NB4 (cell line): ENCODE results near the gene NTN1.

Source experiments
- POLR2A ChIP-seq: IDR thresholded peaks from 2 replicates; pipeline ENCODE4 v1.6.1; 2011; ENCODE audit warnings: mild to moderate bottlenecking; ENCODE audit not compliant: insufficient read length; ENCODE audit errors: extremely low read depth
- TF ChIP-seq, protein P1 (sequence below): IDR thresholded peaks from one replicate; pipeline ENCODE4 v1.5.1; 2012; ENCODE audit warnings: low read depth, low read length

DNA sequence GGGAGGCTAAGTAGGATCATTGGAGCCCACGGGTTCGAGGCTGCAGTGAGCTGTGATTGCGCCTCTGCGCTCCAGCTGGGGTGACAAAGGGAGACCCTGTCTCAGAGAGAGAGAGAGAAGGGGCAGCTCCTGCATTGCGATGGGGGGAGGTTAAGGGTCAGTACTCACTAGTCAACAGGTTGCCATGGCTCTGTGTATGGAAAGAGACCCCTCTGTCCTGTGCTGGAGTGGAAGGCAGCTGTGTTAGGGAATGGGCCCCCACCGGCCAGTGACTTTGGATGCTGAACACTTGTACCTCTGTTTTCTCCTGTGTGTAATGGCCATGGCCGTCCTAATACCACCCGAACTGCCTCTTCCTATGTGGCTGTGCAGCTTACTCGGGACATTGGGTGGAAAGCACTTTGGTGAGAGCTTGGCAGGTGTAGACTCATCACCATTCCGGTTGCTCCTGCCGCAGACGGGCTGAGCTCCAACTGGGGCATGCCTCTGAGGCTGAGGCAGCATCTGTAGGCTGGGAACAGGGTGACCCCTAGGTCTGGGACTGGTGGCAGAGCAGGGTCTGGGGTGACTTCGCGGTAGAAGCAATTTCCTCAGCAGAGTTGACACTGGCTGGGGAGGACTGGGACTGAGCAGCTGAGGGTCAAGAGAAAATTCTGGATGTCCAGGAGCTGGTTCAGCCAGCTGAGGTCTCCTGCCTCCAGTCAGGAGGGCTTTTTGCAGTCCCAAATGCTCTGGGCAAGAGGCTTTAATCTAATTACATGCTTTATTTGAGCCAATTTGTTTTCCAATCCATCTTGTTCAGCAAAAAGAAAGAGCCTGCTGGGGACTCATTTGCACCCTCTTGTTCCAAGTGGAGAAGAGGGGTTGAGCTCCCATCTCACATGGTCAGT lies 184.5 kb downstream of the NTN1 start:
- TF ChIP-seq, protein P1, sequence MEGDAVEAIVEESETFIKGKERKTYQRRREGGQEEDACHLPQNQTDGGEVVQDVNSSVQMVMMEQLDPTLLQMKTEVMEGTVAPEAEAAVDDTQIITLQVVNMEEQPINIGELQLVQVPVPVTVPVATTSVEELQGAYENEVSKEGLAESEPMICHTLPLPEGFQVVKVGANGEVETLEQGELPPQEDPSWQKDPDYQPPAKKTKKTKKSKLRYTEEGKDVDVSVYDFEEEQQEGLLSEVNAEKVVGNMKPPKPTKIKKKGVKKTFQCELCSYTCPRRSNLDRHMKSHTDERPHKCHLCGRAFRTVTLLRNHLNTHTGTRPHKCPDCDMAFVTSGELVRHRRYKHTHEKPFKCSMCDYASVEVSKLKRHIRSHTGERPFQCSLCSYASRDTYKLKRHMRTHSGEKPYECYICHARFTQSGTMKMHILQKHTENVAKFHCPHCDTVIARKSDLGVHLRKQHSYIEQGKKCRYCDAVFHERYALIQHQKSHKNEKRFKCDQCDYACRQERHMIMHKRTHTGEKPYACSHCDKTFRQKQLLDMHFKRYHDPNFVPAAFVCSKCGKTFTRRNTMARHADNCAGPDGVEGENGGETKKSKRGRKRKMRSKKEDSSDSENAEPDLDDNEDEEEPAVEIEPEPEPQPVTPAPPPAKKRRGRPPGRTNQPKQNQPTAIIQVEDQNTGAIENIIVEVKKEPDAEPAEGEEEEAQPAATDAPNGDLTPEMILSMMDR = no peak
- no peak for TF ChIP-seq POLR2A
